ENCODE measurements around the gene LIPH. TPM values are rescaled to one million over a fixed set of nuclear protein-coding genes. Genes with fewer than 3 reads are reported as not detected.

The LIPH gene
- total and polyA plus RNA-seq, 2 of the 8 experiments (the other 6 are each of a cell fraction or from before 2014, with no cell fraction given): 0.08 TPM; not detected in 1

DNA sequence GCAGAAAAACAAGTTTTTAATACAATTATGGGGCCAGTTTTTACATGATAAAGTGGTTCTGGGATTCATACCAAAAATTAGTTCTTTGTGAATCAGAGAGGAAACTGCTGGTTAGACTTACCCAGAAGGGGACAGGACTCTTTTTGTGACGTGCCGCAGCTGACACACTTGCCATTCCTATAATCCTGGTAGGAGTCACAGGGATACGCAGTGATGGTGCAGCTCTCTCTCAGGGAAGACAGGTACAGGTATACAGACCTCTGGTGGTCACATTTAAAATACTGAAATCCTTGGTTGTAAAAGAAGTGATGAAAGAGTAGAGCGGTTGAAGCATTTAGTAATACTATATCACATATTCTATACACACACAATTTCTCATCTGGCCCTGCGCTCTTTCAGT is 33.4 kb downstream of the LIPH start:
- Histone ChIP-seq H3K79me2 (ENCODE audit: control insufficient read depth in 1 of 2, insufficient read depth in 2 of 2, low read length in 2 of 2) (no peaks in the 10 kb centered on the region), H3K9ac (replicated peaks in 1 of 4; ENCODE audit: extremely low read depth in 1 of 4, low read depth in 3 of 4, low read length in 3 of 4) (no peak overlapping the region), H3K36me3 (ENCODE audit: control insufficient read depth in 2 of 4, insufficient read depth in 4 of 4, low read length in 3 of 4) (no peaks in the 10 kb centered on the region), H3K27me3 (replicated peaks in 1 of 4; ENCODE audit: control insufficient read depth in 3 of 4, extremely low read depth in 1 of 4, insufficient read depth in 3 of 4, low read length in 3 of 4) (no peaks in the 10 kb centered on the region), H3K4me3 (ENCODE audit: extremely low read depth in 1 of 4, insufficient read depth in 2 of 4, low read depth in 3 of 4, low read length in 4 of 4) (no peak overlapping the region), H3K9me3 (ENCODE audit: insufficient read depth in 2 of 2, low read depth in 1 of 2, low read length in 1 of 2) (no peaks in the 10 kb centered on the region), H4K5ac (ENCODE audit: insufficient read length, low read depth, low read length) (no peak overlapping the region), H2BK5ac (ENCODE audit: low read depth, low read length) (no peak overlapping the region), H2AK5ac (ENCODE audit: low read depth, low read length) (no peak overlapping the region), H4K8ac (ENCODE audit: extremely low read depth, insufficient read depth, low read length) (no peak overlapping the region), H3K4me2 (ENCODE audit: insufficient read depth in 1 of 2, low read depth in 2 of 2, low read length in 2 of 2) (no peak overlapping the region), H3K4ac (replicated peaks; ENCODE audit: insufficient read length, low read depth, low read length) (no peak overlapping the region), H3K14ac (ENCODE audit: insufficient read length) (no peak overlapping the region), H2BK120ac (replicated peaks; ENCODE audit: low read depth, low read length) (no peak overlapping the region), H2AFZ (ENCODE audit: low read length) (no peak overlapping the region), H2BK12ac (ENCODE audit: low read depth, low read length) (no peak overlapping the region), H3K23me2 (ENCODE audit: low read depth, low read length) (no peaks in the 10 kb centered on the region; the same call in 1 of the 2 replicates), H4K20me1 (replicated peaks in 1 of 2; ENCODE audit: control insufficient read depth in 1 of 2, insufficient read depth in 2 of 2, low read length in 2 of 2) (no peaks in the 10 kb centered on the region), H3K79me1 (ENCODE audit: low read depth, low read length) (no peaks in the 10 kb centered on the region), H4K91ac (replicated peaks; ENCODE audit: insufficient read length, low read length) (no peak overlapping the region), H2BK15ac (ENCODE audit: low read length) (no peak overlapping the region), H3K23ac (ENCODE audit: insufficient read length) (no peak overlapping the region), H3K4me1 (replicated peaks in 1 of 4; ENCODE audit: control insufficient read depth in 3 of 4, insufficient read depth in 4 of 4, low read length in 3 of 4) (no peaks in the 10 kb centered on the region), H3K56ac (replicated peaks; ENCODE audit: insufficient read length, low read depth, low read length) (no peak overlapping the region), H3K27ac (ENCODE audit: low read depth, low read length) (no peak overlapping the region), H3K18ac (ENCODE audit: extremely low read depth, low read length) (no peak overlapping the region), H2BK20ac (ENCODE audit: low read length) (no peak overlapping the region)
- FAIRE-seq (no peak), DNase-seq (ENCODE audit: low read depth in 1 of 2, low spot score in 2 of 2) (no peak)
- TF ChIP-seq KDM1A (IDR thresholded peaks at IDR 0.05; ENCODE audit: borderline replicate concordance, low read length): no peak
- TF ChIP-seq, protein P1, sequence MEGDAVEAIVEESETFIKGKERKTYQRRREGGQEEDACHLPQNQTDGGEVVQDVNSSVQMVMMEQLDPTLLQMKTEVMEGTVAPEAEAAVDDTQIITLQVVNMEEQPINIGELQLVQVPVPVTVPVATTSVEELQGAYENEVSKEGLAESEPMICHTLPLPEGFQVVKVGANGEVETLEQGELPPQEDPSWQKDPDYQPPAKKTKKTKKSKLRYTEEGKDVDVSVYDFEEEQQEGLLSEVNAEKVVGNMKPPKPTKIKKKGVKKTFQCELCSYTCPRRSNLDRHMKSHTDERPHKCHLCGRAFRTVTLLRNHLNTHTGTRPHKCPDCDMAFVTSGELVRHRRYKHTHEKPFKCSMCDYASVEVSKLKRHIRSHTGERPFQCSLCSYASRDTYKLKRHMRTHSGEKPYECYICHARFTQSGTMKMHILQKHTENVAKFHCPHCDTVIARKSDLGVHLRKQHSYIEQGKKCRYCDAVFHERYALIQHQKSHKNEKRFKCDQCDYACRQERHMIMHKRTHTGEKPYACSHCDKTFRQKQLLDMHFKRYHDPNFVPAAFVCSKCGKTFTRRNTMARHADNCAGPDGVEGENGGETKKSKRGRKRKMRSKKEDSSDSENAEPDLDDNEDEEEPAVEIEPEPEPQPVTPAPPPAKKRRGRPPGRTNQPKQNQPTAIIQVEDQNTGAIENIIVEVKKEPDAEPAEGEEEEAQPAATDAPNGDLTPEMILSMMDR (IDR thresholded peaks at IDR 0.05; ENCODE audit: control extremely low read depth in 1 of 3, insufficient read depth in 1 of 3, low read depth in 1 of 3, low read length in 3 of 3): peak in 1 of 3 experiments; percentile 32; a peak in 1 of 4 replicates
- TF ChIP-seq RNF2 (IDR thresholded peaks at IDR 0.05; ENCODE audit: borderline replicate concordance, low read depth, low read length, missing control alignments, poor library complexity, severe bottlenecking): no peak
- no peak for TF ChIP-seq JUND (IDR thresholded peaks at IDR 0.05; ENCODE audit: low read length)
- TF ChIP-seq RAD21 (IDR thresholded peaks at IDR 0.05 in 1 of 2, conservative IDR thresholded peaks at IDR 0.05 in 1 of 2; ENCODE audit: low read depth in 2 of 2, low read length in 2 of 2): peak in 1 of 2 experiments; percentile 30; a peak in 2 of 4 replicates
- TF ChIP-seq POLR2AphosphoS5 (IDR thresholded peaks at IDR 0.05; ENCODE audit: low read depth, low read length): no peak
- TF ChIP-seq CREB1 (IDR thresholded peaks at IDR 0.05): no peak
- ChIA-PET POLR2A (ENCODE audit: partially characterized antibody) (interaction anchor here (0.9 to 1.1 kb wide), 2 partner anchors 20 to 78 kb away, joined by 3 to 4 read pairs; partner anchors contain the start of gene TMEM41A), CTCF (ENCODE audit: partially characterized antibody) (interaction anchor here (0.5 to 1.5 kb wide), 10 partner anchors 8 to 380 kb away, joined by 3 to 9 read pairs (median 4); no protein-coding TSS in a partner anchor)
- WGBS, 2 experiments (ENCODE audit: extremely low coverage in 1 of 2, insufficient coverage in 1 of 2, insufficient read length in 1 of 2, insufficient replicate concordance in 2 of 2, low coverage in 1 of 2, low lambda C conversion rate in 2 of 2, missing lambda C conversion rate in 1 of 2): 83% methylated on average over 5 of the region's 5 CpGs; no CpG with 5 or more reads in 1 of the 2 experiments

Measured in H1 (cell line).